Fibroblast of mammary gland (primary cell): ENCODE results near the gene LDLRAD4.

Experiments used
- DNase-seq: peaks from one replicate; pipeline ENCODE4 v3.0.0-alpha.2; 2010; ENCODE audit warnings: low read depth
- H3K4me3 ChIP-seq: 2 replicates; pipeline ENCODE4 v1.5.1; 2011; ENCODE audit warnings: low read depth, mild to moderate bottlenecking, low read length, moderate library complexity; ENCODE audit not compliant: control insufficient read depth
- TF ChIP-seq, protein P1 (sequence below): conservative IDR thresholded peaks from 2 replicates; pipeline ENCODE4 v1.5.1; 2011; ENCODE audit warnings: low read depth, low read length, inconsistent platforms; ENCODE audit not compliant: control insufficient read depth, insufficient read depth

Gene LDLRAD4

DNA sequence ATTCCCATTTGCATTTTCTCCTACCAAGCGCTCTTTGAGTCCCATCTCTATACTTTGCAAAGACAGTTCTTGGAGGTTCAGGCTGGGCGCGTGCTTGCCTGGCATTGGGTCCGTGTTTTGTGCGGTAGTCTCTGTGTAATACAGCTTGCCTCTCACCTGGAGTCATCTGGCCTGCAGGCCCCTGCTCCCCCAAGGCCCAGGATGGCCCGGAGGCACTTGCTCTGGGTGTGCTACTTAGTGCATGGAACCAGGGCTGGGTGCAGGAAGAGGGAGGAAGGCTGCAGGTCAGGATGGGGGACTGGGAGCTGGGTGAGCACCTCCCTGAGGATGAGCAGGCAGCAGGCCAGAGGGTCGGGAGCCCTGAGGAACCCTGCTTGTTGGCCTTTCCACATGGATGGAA lies 220.9 kb downstream of the LDLRAD4 start:
- H3K4me3 ChIP-seq: no peak overlapping the region
- no peak for DNase-seq
- TF ChIP-seq, protein P1, sequence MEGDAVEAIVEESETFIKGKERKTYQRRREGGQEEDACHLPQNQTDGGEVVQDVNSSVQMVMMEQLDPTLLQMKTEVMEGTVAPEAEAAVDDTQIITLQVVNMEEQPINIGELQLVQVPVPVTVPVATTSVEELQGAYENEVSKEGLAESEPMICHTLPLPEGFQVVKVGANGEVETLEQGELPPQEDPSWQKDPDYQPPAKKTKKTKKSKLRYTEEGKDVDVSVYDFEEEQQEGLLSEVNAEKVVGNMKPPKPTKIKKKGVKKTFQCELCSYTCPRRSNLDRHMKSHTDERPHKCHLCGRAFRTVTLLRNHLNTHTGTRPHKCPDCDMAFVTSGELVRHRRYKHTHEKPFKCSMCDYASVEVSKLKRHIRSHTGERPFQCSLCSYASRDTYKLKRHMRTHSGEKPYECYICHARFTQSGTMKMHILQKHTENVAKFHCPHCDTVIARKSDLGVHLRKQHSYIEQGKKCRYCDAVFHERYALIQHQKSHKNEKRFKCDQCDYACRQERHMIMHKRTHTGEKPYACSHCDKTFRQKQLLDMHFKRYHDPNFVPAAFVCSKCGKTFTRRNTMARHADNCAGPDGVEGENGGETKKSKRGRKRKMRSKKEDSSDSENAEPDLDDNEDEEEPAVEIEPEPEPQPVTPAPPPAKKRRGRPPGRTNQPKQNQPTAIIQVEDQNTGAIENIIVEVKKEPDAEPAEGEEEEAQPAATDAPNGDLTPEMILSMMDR: no peak

DNA sequence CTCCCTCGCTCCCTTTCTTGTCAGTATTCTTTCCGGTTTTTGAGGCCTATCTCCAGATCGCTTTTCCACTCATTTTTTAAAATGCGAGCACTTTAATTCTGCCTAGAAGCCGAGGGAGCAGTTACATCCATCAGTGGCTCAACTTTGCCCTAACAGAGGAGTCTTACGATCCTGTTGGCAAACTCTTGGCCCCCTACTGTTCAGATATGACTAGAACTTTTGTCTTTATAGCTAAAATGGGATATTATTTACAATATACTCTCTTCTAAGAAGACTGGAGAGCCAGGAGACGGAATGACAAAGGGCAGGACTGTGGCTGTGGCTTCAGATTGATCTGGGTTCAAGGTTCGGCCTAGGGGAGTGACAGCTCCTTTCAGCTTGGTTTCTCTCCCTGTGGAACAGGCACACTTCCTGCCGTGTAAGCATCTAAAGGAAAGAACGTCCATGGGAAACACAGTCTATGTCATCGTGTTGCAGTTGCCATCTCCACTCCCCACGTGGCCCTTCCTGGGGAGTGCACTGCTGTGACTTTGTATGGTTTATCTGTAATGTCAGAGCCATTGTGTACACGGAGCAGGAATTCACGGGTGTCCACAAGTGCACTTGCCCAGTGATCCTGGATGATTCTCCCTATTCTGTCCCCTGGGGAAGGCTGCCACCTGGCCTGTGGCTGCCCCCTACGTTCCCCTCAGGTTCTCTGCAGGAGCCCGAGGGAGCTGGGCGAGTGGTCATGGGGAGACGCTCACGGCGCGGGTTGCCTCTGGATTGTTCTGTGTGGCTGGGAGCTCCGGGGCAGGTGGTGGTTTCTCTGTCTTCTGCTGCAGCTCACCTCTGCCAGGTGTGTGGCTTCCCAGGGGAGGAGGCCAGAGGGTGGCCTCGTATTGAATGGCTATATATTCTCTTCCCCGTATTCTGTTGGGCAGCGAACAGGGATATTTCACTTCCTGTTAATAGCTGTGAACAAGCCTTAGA lies 222.0 kb downstream of the LDLRAD4 start:
- no peak for DNase-seq
- H3K4me3 ChIP-seq: no peak overlapping the region
- TF ChIP-seq, protein P1: no peak

DNA sequence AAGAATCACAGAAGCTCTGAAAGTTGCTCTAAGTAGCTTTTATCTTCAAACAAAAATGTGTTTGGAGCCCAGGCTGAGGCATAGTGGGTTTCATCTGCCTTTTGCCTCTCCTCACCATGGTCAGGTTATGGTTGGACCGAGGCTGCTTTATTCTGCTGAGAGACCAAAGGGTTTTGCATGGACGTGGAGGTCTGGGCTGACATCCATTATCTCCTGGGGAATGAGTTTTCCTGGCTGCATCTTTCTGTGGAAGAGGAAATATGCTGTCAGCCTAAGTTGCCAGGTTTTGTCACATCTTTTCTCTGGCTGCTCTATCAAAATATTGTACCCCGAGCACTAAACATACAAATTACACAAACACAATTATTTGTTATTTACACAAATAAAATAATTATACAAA lies 223.2 kb downstream of the LDLRAD4 start:
- H3K4me3 ChIP-seq: no peak overlapping the region
- TF ChIP-seq, protein P1: no peak
- no peak for DNase-seq

DNA sequence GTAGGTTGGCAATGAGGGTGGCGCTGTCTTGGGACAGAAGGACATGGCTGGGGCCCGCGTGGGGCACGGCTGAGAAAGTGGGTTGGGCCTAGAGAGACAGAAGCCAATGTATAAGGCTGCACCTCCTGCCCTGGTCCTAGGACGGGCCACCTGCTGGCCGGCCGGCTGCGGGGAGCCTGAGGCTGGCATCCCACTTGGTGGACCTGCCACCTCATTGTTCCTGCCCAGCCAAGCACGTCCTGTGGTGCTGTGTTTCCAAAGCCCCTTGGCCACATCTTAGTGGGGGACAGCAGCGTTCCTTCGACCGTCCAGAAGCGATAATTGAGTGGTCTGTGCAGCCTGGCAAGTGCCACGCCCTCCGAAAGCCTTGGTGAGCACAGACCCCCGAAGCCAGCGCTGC lies 223.9 kb downstream of the LDLRAD4 start:
- no peak overlapping the region for H3K4me3 ChIP-seq
- TF ChIP-seq, protein P1: no peak
- DNase-seq: no peak

DNA sequence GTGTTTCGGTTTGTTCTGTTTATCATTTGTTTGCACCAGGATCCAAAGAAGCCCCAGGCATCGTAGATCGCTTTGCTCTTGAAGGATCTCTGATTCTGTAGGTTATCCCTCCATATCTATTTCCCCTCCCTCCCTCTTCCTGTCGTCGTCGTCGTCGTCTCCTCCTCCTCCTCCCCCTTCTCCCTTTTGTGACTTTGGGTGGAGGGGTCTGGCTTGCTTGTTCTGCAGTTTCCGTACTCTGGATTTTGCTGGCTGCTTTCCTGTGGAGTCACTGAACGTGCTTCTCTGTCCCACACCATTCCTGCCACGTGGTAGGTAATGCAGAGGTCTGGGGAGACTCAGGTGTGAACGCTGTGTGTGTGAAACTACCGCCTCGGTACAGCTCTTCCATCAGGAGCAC lies 225.0 kb downstream of the LDLRAD4 start:
- TF ChIP-seq, protein P1: no peak
- DNase-seq: no peak
- H3K4me3 ChIP-seq: no peak overlapping the region

DNA sequence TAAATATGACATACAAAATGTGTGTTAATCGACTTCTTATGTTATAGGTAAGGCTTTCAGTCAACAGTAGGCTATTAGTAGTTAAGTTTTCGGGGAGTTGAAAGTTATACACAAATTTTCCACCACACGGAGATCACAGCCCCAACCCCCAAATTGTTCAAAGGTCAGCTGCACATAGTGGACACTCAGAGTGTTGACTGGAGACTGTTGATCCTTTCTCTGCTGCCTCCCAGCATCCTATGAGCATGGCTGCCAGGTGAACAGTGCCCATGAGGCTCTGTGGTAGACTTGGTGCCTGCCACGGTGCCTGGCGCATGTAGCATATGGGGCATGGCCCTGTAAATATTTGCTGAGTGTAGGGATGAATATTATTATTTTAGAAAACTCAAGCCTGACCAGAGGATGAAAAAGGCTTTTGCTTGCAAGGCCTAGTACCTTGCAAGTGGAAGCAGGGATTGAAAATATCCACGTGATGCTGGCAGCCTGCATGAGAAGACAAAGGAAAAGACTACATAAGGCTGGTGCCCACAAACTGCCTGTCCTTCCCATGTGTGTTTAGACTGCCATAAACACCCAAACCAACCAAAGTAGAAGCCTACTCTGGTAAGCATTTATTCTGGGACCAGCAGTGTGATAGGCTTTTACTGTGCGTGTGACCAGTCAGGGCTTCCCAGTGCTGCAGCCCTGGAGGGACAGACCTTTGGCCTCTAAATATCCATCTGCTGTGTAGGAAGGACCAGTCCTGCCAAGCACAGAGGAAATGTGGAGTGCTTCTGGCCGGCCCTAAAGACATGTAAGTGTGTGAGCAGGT lies 226.1 kb downstream of the LDLRAD4 start:
- H3K4me3 ChIP-seq: no peak overlapping the region
- TF ChIP-seq, protein P1: no peak
- DNase-seq: no peak
